HG03565 (cell line): ENCODE results near the gene NHLH2.

Experiments used
- ATAC-seq: cut with Tn5 transposase; IDR thresholded peaks from one replicate; pipeline ENCODE4 v1.9.1; 2021; ENCODE audit warnings: mild to moderate bottlenecking, moderate library complexity; ENCODE audit not compliant: unreplicated experiment

Gene NHLH2

GRCh38 chr1:115805597-115805996 lies 35.3 kb downstream of the NHLH2 start:
- ATAC-seq: no peak

DNA sequence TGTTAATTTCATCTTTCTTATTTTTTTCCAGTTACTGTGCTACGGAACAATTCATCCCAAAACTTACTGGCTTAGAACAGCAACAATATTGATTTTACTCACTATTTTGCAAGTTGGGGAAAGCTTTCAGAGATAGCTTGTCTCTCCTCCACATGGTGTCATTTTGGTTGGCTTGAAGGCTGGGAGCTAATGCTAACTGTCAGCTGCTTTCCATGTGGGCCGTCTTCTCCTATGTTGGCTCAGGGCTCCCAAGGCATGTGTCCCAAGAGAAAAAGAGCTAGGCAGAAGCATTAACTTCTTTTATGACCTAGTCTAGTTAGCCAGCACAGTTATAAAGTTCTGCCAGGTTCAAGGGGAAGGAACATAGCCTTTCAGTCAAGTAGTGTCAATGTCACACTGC lies 38.5 kb downstream of the NHLH2 start:
- no peak for ATAC-seq

DNA sequence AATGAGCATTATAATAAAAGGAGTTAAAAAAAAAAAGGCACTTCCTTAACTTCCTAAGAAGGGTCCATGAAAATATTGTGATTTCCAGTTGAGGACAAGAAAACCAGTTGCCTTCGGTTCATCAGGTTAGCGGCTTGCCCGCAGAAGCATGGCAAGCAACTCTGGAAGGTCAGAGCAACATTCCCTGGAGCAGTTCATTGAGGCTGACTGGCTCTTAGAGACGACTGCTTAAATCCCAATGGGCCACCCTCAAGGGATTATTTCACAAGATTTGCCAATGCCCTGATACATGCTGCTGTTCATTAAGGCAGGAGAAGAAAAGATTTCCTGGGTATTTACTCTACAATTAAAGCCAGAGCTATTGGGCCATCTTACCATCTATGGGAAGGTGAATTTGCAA lies 43.4 kb downstream of the NHLH2 start:
- ATAC-seq: no peak

DNA sequence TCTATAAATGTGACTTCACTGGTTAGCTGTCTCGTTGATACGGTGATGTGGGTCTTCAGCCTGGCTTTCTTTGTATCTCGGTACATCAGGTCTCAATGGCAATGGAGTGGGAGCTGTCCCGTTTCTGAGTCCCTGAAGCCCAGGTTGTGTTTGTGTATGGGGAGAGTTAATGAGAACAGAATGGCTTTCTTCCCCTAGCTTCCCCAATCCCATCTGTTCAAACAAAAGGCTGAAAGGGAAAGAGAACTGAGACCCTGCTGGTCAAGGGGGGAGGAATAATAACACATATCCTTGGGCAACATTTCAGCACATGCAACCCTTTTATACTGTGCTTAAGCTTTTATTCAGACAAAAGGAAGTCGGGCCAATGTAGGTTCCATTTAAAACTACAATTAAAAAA lies 44.0 kb downstream of the NHLH2 start:
- ATAC-seq: no peak

DNA sequence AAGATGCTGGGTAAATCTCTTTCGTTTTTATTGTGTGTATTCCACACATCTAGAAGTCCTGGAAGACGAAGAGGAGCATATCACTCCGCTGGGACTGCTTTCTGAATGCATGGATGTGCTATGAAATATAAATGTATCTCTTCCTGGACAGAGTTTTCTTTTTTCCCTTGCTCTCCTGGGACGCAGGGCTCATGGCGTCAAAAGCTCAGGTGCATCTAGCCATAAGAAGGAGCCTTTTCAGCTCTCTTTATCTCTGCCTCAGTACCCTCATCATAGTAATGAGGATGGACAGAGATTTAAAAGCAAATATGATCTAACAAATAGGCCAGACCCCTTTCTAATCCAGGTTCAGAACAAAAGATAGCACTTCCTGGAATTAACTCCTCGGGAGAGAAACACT lies 44.9 kb downstream of the NHLH2 start:
- no peak for ATAC-seq

DNA sequence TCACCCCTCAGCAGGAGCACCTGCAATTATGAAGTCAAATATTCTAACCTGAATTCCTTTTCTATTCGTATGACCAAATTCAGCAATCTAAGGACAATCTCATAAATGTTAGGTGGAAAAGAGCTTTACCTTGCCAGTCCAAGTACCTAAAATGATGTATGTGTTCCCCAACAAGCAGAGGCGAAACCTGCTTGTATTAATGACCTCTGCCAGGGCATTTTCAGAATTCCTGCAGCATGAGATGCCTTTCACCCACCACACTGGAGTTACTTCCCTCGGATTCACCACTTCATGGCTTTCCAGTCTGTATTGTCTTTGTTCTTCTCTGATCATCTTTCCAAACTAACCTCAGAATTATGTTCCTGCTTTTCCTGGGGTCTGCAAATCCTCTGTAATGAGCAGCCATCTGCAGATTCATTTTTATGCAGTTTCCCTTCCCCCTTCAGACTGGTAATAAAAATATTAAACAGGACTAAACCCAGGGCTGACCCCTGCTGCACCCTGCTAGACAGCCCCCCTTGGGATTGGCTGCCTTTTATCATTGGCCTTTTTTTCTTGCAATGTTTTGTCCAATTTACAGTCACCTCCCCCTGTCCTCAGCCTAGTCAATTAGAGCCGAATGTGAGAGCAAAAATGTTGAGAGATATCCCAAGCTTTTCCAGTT lies 45.8 kb downstream of the NHLH2 start:
- ATAC-seq: no peak

DNA sequence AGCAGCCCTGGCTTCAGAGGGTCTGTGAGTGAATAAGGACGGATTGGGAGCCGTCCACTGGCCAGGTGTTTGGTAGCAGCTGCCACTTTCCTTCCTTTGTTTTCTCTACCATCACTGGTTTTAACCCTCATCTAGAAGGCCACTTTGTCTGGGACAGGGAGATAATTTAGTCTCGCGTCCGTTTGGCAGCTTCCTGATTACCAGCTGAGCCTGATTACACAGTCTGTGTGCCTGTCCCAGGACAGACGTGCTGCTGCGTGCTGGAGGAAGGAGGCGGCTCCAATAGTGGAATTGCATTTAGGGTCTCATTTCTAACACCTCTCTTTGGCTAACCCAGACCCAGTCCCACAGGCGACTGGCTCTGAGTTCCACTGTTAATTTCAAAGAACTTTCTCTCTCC lies 47.8 kb downstream of the NHLH2 start:
- no peak for ATAC-seq

DNA sequence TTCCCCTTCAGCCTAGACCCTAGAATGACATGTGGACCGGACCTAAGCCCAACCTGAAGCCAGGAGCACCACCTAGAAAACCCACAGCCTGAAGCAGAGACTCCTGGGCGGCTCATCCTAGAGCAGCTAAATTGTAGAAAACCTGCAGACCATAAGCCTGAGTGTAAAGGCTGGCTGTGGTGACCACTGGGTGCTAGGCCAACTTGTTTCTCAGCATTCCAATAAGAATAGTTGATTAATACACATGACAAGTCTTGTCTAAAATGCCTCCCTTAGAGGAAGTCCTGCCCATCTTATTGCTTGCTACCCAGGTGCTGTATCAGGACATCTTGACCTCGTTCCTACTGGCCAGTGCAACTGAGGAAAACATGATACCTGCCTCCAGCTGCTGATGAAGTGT lies 49.1 kb downstream of the NHLH2 start:
- no peak for ATAC-seq

DNA sequence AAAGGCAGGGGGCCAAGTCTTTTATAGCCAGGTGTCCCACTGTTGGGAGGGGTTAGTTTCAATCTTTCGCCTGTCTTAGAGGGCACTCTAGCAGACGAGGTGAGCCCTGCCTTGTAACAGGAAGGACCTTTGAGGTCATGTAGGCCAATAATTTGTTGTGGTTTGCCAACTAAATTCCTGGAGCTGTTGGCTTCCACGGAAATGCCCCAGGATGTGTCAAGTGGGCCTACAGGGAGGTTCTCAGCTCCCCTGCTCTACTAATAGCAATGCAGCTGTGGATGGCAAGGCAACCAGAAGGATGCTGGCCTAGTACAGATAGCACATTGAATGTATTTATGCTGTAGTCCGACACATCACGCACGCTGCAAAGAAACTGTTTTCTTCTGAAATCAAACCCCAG lies 50.1 kb downstream of the NHLH2 start:
- no peak for ATAC-seq

- no peak for ATAC-seq
Measured at GRCh38 chr1:115790356-115790755, 50.6 kb downstream of the NHLH2 start.
